ENCODE measurements around the gene SIK3. TPM values are rescaled to one million over a fixed set of nuclear protein-coding genes. Genes with fewer than 3 reads are reported as not detected.

SIK3 gene
- polyA plus RNA-seq, 1 of the 3 experiments (the other 2 are of a cell fraction), result 5.1 TPM

DNA sequence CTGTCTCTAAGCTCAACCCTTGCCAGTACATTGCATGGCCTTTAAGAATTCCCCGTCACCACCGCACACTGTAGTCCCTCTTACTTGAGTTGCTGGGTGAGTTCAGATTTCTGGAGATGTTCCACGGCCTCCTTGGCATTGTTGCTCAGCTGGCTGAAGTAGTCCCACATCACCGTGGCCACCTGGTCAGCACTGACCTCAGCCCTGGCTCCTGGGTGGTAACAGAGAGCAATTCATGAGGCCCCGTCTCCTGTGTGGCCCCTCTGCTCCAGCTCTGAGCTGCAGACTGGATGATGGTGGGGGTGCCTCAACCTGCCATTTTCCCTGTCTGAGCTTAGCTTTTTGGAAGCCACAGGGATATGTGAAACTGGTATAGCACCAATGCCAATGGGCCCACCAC, 275.7 kb downstream of the SIK3 start:
- no peak overlapping the region for H3K9ac ChIP-seq
- DNase-seq, result no peak
- WGBS (ENCODE audit: low lambda C conversion rate), result 71% methylated on average over 5 of the region's 5 CpGs
- no peaks in the 10 kb centered on the region for H3K36me3 ChIP-seq (replicated peaks in 1 of 2; ENCODE audit: control insufficient read depth in 1 of 2, insufficient read depth in 2 of 2, low read length in 1 of 2)
- no peaks in the 10 kb centered on the region for H3K79me2 ChIP-seq (ENCODE audit: insufficient read depth)
- ChIA-PET CTCF (interaction anchor here (0.6 to 2.8 kb wide), 5 partner anchors 14 to 1492 kb away, joined by 3 to 13 read pairs (median 3); partner anchors contain the start of gene APOA5), POLR2A (no interaction called here)
- H3K4me3 ChIP-seq (ENCODE audit: low read depth in 2 of 2, low read length in 1 of 2), result no peak overlapping the region
- H3K27ac ChIP-seq (ENCODE audit: low read depth in 2 of 2, low read length in 1 of 2), result no peak overlapping the region
- TF ChIP-seq NRF1 (IDR thresholded peaks at IDR 0.05; ENCODE audit: low read depth, low read length), result no peak
- no peaks in the 10 kb centered on the region for H3K9me3 ChIP-seq
- peaks cover 0 to 8% of the 10 kb centered on the region in 2 experiments; a peak in 1 of 4 replicates for H3K4me1 ChIP-seq (ENCODE audit: control insufficient read depth in 1 of 2, insufficient read depth in 2 of 2, low read depth in 1 of 2, low read length in 1 of 2)
- no peaks in the 10 kb centered on the region for H4K20me1 ChIP-seq (ENCODE audit: insufficient read depth)
- no peaks in the 10 kb centered on the region for H3K9me2 ChIP-seq
- H2AFZ ChIP-seq (ENCODE audit: low read depth), result no peak overlapping the region
- no peaks in the 10 kb centered on the region for H3K27me3 ChIP-seq (ENCODE audit: insufficient read depth)
- H3F3A ChIP-seq (replicated peaks; ENCODE audit: insufficient read depth), result no peaks in the 10 kb centered on the region
- H3K4me2 ChIP-seq, result no peak overlapping the region

DNA sequence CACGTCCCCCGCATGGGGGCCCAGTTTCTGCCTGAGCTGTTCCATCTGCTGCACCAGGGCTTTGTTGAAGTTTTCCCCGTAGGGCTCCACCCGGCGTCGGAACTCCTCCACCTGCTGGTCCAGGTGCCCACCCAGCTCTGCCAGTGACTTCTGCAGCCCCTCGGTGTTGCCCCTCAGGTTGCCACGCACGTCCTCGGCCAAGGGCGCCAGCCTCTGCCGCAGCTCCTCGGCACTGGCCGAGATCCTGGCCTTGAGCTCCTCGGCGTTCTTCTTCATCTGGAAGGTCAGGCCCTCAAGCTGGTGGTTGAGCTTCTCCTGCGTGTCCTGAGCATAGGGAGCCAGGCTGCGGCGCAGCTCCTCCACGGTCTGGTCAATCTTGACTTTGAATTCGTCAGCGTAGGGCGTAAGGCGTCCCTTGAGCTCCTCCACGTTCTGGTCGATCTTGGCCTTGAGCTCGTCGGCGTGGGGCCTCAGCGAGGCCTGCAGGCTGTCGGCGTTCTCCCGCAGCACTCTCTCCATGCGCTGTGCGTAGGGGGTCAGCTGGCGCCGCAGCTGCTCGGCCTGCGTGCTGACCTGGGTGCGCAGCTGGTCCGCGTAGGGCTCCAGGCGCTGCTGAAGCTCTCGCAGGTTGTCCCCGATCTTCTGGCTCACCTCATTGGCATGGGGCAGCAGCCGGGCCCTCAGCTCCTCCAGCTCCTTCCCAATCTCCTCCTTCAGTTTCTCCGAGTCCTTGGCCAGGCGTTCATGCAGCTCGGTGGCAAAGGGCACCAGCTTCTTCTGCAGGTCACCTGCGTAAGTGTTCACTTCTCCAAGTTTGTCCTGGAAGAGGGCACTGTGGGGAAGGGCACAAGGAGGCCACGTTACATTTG, 276.9 kb downstream of the SIK3 start:
- no peaks in the 10 kb centered on the region for H3F3A ChIP-seq (replicated peaks; ENCODE audit: insufficient read depth)
- WGBS (ENCODE audit: low lambda C conversion rate), result 87% methylated on average over 46 of the region's 51 CpGs
- CTCF ChIA-PET, result interaction anchor here (1.0 to 2.8 kb wide), 3 partner anchors 15 to 285 kb away, joined by 3 to 13 read pairs (median 3); no protein-coding TSS in a partner anchor

More for the DNA sequence above, 276.9 kb downstream of the SIK3 start:
- DNase-seq, result no peak
- POLR2A ChIA-PET, result no interaction called here
- no peak overlapping the region for H3K9ac ChIP-seq
- H3K4me1 ChIP-seq (ENCODE audit: control insufficient read depth in 1 of 2, insufficient read depth in 2 of 2, low read depth in 1 of 2, low read length in 1 of 2), result no peaks in the 10 kb centered on the region
- TF ChIP-seq, protein P1, sequence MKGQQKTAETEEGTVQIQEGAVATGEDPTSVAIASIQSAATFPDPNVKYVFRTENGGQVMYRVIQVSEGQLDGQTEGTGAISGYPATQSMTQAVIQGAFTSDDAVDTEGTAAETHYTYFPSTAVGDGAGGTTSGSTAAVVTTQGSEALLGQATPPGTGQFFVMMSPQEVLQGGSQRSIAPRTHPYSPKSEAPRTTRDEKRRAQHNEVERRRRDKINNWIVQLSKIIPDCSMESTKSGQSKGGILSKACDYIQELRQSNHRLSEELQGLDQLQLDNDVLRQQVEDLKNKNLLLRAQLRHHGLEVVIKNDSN (IDR thresholded peaks at IDR 0.05; ENCODE audit: borderline replicate concordance, low read depth), result no peak
- TF ChIP-seq FOXM1 (IDR thresholded peaks at IDR 0.05; ENCODE audit: low read depth) (no peak), EZH2phosphoT487 (IDR thresholded peaks at IDR 0.05; ENCODE audit: borderline replicate concordance, low read depth) (no peak), FOXJ3 (CRISPR knock-in tag; IDR thresholded peaks at IDR 0.05) (no peak), TAF1 (IDR thresholded peaks at IDR 0.05; ENCODE audit: borderline replicate concordance, low read depth, low read length) (no peak), SIN3A (IDR thresholded peaks at IDR 0.05; ENCODE audit: borderline replicate concordance, low read depth, low read length) (no peak), RXRA (IDR thresholded peaks at IDR 0.05; ENCODE audit: borderline replicate concordance, low read depth) (no peak), ELF1 (IDR thresholded peaks at IDR 0.05) (no peak), GABPA (IDR thresholded peaks at IDR 0.05; ENCODE audit: low read depth) (no peak), NRF1 (IDR thresholded peaks at IDR 0.05; ENCODE audit: low read depth, low read length) (no peak), SMC3 (IDR thresholded peaks at IDR 0.05; ENCODE audit: low read depth, low read length) (no peak), GATA2 (CRISPR knock-in tag; IDR thresholded peaks at IDR 0.05) (no peak)
- TF ChIP-seq, protein P2, sequence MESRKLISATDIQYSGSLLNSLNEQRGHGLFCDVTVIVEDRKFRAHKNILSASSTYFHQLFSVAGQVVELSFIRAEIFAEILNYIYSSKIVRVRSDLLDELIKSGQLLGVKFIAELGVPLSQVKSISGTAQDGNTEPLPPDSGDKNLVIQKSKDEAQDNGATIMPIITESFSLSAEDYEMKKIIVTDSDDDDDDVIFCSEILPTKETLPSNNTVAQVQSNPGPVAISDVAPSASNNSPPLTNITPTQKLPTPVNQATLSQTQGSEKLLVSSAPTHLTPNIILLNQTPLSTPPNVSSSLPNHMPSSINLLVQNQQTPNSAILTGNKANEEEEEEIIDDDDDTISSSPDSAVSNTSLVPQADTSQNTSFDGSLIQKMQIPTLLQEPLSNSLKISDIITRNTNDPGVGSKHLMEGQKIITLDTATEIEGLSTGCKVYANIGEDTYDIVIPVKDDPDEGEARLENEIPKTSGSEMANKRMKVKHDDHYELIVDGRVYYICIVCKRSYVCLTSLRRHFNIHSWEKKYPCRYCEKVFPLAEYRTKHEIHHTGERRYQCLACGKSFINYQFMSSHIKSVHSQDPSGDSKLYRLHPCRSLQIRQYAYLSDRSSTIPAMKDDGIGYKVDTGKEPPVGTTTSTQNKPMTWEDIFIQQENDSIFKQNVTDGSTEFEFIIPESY (IDR thresholded peaks at IDR 0.05; ENCODE audit: borderline replicate concordance, low read depth), result no peak
- TF ChIP-seq, protein P3, sequence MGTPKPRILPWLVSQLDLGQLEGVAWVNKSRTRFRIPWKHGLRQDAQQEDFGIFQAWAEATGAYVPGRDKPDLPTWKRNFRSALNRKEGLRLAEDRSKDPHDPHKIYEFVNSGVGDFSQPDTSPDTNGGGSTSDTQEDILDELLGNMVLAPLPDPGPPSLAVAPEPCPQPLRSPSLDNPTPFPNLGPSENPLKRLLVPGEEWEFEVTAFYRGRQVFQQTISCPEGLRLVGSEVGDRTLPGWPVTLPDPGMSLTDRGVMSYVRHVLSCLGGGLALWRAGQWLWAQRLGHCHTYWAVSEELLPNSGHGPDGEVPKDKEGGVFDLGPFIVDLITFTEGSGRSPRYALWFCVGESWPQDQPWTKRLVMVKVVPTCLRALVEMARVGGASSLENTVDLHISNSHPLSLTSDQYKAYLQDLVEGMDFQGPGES (IDR thresholded peaks at IDR 0.05; ENCODE audit: low read depth, low read length), result no peak
- no peak overlapping the region for H3K27ac ChIP-seq (ENCODE audit: low read depth in 2 of 2, low read length in 1 of 2)
- H3K27me3 ChIP-seq (ENCODE audit: insufficient read depth), result no peaks in the 10 kb centered on the region
- no peaks in the 10 kb centered on the region for H3K36me3 ChIP-seq (replicated peaks in 1 of 2; ENCODE audit: control insufficient read depth in 1 of 2, insufficient read depth in 2 of 2, low read length in 1 of 2)
- H3K4me3 ChIP-seq (ENCODE audit: low read depth in 2 of 2, low read length in 1 of 2), result no peak overlapping the region
- H3K9me3 ChIP-seq, result no peaks in the 10 kb centered on the region
- no peaks in the 10 kb centered on the region for H3K9me2 ChIP-seq
- no peaks in the 10 kb centered on the region for H3K79me2 ChIP-seq (ENCODE audit: insufficient read depth)
- H4K20me1 ChIP-seq (ENCODE audit: insufficient read depth), result no peaks in the 10 kb centered on the region
- no peak overlapping the region for H2AFZ ChIP-seq (ENCODE audit: low read depth)
- H3K4me2 ChIP-seq, result no peak overlapping the region
